ENCODE data around the gene IKZF5.

IKZF5 gene

DNA sequence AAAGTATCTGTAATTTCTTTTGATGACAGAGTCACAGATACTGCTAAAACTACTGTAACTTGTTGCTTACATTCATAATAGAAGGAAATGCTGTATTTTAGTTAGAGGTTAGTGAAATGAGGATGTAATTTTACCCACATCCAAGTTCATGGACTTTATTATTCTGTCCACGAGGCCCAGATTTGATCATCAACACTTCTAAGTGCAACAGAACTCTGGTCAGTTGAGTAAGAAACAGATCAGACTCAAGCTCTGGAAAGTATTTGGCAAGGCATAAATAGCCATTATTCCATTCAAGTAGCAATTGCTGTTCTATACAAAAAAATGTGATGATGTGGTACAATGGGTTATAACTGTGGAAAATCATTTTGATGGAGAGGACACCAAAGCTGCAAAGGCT is 22.5 kb upstream of the IKZF5 start:
- no peak for TF ChIP-seq TAF1 (IDR thresholded peaks at IDR 0.05; ENCODE audit: borderline replicate concordance, low read depth, low read length)
- no peak for TF ChIP-seq POLR2AphosphoS5 (IDR thresholded peaks at IDR 0.05; ENCODE audit: low read depth, low read length)
- no peak for TF ChIP-seq POLR2A (IDR thresholded peaks at IDR 0.05; ENCODE audit: low read depth, low read length)
- no peak for FAIRE-seq
- no peak for DNase-seq (ENCODE audit: insufficient read length)

DNA sequence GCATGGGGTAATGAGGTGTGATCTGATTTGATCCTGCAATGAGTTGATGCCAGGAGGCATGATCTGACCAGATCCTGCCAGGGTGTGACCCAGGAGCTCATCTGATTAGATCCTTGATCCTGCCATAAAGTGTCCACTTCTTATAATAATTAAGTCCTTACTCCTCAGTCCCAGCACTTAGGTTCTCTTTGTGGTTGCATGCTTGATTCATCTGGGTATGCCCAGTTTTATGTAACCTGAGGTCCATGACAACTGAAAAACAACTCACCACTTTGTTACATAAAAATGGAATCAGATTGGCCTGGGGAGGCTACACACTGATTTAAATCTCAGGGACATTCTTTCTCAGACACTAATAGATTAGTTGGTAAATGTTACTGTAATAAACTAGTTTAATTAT is 19.3 kb upstream of the IKZF5 start:
- FAIRE-seq, result no peak
- TF ChIP-seq TAF1 (IDR thresholded peaks at IDR 0.05; ENCODE audit: borderline replicate concordance, low read depth, low read length) (no peak), POLR2A (IDR thresholded peaks at IDR 0.05; ENCODE audit: low read depth, low read length) (no peak), POLR2AphosphoS5 (IDR thresholded peaks at IDR 0.05; ENCODE audit: low read depth, low read length) (no peak)
- no peak for DNase-seq (ENCODE audit: insufficient read length)

DNA sequence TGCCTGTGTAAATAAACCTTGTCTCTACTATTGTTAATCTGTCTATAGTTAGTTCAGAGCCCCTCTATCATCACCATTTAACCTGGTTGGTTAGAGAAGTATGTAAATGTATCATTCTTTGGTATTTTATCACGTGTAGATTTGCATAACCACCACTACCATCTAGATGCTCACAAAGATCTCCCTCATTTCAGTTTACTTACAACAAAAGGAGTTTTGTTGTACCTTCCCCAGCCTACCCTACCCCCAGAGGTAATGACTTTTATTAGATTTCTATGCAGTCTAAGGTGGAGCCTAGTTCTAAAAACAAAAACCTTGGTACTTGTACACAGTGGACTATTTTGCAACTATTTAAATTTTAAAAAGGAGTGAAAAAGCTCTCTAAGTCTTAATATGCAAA is 17.7 kb upstream of the IKZF5 start:
- FAIRE-seq (no peak), DNase-seq (ENCODE audit: insufficient read length) (no peak)
- TF ChIP-seq POLR2AphosphoS5 (IDR thresholded peaks at IDR 0.05; ENCODE audit: low read depth, low read length), result no peak
- no peak for TF ChIP-seq TAF1 (IDR thresholded peaks at IDR 0.05; ENCODE audit: borderline replicate concordance, low read depth, low read length)
- no peak for TF ChIP-seq POLR2A (IDR thresholded peaks at IDR 0.05; ENCODE audit: low read depth, low read length)

DNA sequence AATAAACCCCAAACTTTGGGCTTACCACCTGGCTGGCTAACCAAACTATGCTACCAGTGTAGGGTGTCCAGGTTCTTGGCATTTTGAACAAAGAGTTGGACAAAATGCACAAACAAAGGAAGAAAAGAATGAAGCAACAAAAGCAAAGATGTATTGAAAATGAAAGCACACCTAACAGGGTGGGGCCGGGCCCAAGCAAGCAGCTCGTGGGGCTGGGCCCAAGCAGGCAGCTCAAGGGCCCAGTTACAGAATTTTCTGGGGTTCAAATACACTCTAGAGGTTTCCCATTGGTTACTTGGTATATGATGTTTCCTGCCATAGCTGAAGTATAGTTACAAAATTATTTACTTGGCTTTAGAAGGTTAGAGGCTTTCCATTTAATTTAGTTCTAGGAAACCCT is 15.9 kb upstream of the IKZF5 start:
- no peak for TF ChIP-seq POLR2A (IDR thresholded peaks at IDR 0.05; ENCODE audit: low read depth, low read length)
- TF ChIP-seq POLR2AphosphoS5 (IDR thresholded peaks at IDR 0.05; ENCODE audit: low read depth, low read length), result no peak
- TF ChIP-seq TAF1 (IDR thresholded peaks at IDR 0.05; ENCODE audit: borderline replicate concordance, low read depth, low read length), result no peak
- DNase-seq (ENCODE audit: insufficient read length) (no peak), FAIRE-seq (no peak)

DNA sequence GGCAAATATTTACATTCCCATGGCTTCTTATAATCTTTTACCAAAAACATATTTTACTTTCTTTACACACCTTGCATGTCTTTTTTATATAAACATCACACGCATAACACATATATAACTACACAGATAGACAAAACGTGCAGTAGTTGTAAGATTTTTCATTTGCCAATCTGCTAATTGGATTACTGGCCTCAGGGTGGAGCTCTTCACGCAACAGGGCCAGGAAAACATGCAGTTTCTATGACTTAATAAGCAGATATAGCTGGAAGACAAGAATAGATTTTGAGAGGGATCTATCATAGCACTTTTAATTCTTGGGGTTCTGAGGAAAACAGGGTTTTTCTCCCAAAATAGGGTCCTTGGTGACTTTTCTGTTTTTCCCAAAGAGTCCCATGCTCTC is 12.9 kb upstream of the IKZF5 start:
- no peak for TF ChIP-seq POLR2A (IDR thresholded peaks at IDR 0.05; ENCODE audit: low read depth, low read length)
- TF ChIP-seq POLR2AphosphoS5 (IDR thresholded peaks at IDR 0.05; ENCODE audit: low read depth, low read length), result no peak
- TF ChIP-seq TAF1 (IDR thresholded peaks at IDR 0.05; ENCODE audit: borderline replicate concordance, low read depth, low read length), result no peak
- DNase-seq (ENCODE audit: insufficient read length) (no peak), FAIRE-seq (no peak)

DNA sequence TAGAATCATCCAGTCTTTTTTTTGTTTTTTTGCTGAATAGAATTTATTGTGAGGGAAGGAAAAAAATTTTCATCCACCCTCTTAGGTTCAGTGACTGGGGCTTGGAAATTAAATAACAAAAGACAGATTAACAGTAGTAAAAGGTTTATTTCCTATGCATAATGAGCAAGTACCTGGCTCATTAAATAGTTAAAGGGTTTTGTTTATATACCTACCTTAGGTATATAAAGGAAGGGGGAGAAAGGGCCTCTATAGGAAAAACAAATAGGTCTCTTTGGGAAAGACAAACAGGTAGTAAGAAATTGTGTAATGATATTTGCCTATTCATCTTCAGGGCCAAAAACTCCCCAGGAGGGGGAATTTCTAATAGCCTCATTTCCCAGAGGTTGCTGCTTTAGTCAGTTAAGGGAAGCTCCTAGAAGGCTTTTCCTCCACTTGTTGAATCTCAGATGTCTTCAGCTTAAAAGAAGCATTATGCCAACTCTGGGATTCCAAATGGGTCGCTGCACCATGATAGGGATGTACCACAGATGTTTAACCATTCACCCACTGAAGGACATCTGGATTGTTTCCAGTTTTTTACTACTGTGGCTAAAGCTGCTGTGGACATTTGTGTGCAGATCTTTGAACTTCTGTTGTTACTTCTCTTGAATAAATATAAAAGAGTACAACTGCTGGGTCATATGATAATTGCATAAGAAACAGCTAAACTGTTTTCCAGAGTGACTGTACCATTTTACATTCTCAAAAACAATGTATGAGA is 11.5 kb upstream of the IKZF5 start:
- no peak for TF ChIP-seq TAF1 (IDR thresholded peaks at IDR 0.05; ENCODE audit: borderline replicate concordance, low read depth, low read length)
- no peak for TF ChIP-seq POLR2A (IDR thresholded peaks at IDR 0.05; ENCODE audit: low read depth, low read length)
- no peak for TF ChIP-seq POLR2AphosphoS5 (IDR thresholded peaks at IDR 0.05; ENCODE audit: low read depth, low read length)
- DNase-seq (ENCODE audit: insufficient read length) (no peak), FAIRE-seq (no peak)

DNA sequence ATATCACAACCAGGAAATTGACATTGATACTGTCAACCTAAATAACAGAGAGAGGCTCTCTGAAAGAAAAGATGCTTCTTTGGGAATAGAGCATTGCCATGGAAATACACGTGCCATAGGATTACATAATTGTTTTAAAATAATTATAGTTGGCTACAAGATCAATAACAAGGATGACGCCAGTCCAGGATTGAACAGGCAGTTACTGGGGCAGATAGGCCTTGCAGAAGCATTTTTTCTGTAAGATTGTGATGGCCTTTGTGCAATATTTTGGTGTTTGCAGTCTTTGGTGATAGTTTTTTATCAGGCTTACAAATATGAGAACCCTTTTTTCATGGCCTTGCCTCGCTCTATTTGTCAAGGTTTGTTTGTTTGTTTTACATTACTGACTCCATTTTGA is 10.7 kb upstream of the IKZF5 start:
- no peak for TF ChIP-seq POLR2A (IDR thresholded peaks at IDR 0.05; ENCODE audit: low read depth, low read length)
- TF ChIP-seq POLR2AphosphoS5 (IDR thresholded peaks at IDR 0.05; ENCODE audit: low read depth, low read length), result no peak
- no peak for TF ChIP-seq TAF1 (IDR thresholded peaks at IDR 0.05; ENCODE audit: borderline replicate concordance, low read depth, low read length)
- FAIRE-seq, result no peak
- no peak for DNase-seq (ENCODE audit: insufficient read length)

DNA sequence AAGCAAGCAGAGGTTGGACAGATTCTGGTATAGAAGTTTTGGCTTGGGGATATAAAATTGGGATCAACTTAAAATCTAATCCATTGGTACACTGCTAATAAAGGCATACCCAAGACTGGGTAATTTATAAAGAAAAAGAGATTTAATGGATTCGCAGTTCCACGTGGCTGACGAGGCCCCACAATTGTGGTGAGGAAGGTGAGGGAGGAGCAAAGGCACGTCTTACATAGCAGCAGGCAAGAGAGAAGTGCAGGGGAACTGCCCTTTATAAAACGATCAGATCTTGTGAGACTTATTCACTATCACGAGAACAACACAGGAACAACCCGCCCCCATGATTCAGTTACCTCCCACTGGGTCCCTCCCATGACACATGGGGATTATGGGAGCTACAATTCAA is 9.9 kb upstream of the IKZF5 start:
- no peak for DNase-seq (ENCODE audit: insufficient read length)
- TF ChIP-seq POLR2A (IDR thresholded peaks at IDR 0.05; ENCODE audit: low read depth, low read length) (no peak), POLR2AphosphoS5 (IDR thresholded peaks at IDR 0.05; ENCODE audit: low read depth, low read length) (no peak), TAF1 (IDR thresholded peaks at IDR 0.05; ENCODE audit: borderline replicate concordance, low read depth, low read length) (no peak)
- no peak for FAIRE-seq

DNA sequence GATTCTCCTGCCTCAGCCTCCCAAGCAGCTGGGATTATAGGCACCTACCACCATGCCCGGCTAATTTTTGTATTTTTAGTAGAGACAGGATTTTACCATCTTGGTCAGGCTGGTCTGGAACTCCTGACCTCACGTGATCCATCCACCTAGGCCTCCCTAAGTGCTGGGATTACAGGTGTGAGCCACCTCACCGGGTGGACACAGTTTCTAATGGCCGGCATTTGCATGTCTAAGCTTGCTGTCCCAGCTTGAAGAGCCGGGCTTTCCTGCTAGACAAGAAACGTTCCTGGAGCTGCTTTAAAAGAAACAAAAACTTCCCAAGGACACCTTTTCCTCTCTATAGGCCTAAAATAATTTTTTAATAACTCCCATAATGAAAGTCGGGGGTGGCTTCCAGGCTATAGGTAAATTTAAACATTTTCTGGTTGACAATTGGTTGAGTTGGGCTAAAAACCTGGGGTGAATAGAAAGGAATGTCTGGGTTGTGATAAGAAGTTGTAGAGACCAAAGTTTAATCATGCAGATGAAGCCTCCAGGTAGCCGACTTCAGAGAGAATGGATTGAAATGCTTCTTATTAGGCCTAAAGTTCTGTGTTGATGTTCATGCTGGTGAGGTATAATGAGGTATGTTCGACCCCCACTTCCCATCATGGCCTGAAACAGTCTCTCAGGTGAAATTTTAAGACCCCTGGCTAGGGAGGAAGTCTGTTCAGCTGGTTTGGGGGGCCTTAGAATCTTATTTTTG is 9.0 kb upstream of the IKZF5 start:
- no peak for DNase-seq (ENCODE audit: insufficient read length)

DNA sequence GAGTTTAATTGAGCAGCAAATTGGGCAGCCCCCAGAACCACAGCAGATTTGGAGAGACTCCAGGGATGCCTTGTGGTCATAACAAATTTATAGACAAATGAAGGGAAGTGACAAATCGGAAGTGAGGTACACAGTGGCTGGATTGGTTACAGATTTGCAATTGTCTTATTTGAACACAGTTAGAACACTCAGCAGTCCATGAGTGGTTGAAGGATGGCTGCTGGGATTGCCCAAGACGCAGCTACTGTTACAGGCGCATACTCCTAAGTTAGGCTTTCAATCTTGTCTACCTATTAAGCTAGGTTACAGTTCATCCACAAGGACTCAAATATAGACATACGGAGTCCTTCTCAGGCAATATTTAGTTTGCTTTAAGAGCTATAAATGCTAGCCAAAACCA is 7.6 kb upstream of the IKZF5 start:
- no peak for TF ChIP-seq TAF1 (IDR thresholded peaks at IDR 0.05; ENCODE audit: borderline replicate concordance, low read depth, low read length)
- no peak for TF ChIP-seq POLR2AphosphoS5 (IDR thresholded peaks at IDR 0.05; ENCODE audit: low read depth, low read length)
- TF ChIP-seq POLR2A (IDR thresholded peaks at IDR 0.05; ENCODE audit: low read depth, low read length), result no peak
- no peak for DNase-seq (ENCODE audit: insufficient read length)
- FAIRE-seq, result no peak

More for the DNA sequence above, 9.0 kb upstream of the IKZF5 start:
- no peak for FAIRE-seq
- no peak for TF ChIP-seq TAF1 (IDR thresholded peaks at IDR 0.05; ENCODE audit: borderline replicate concordance, low read depth, low read length)
- TF ChIP-seq POLR2AphosphoS5 (IDR thresholded peaks at IDR 0.05; ENCODE audit: low read depth, low read length), result no peak
- no peak for TF ChIP-seq POLR2A (IDR thresholded peaks at IDR 0.05; ENCODE audit: low read depth, low read length)

DNA sequence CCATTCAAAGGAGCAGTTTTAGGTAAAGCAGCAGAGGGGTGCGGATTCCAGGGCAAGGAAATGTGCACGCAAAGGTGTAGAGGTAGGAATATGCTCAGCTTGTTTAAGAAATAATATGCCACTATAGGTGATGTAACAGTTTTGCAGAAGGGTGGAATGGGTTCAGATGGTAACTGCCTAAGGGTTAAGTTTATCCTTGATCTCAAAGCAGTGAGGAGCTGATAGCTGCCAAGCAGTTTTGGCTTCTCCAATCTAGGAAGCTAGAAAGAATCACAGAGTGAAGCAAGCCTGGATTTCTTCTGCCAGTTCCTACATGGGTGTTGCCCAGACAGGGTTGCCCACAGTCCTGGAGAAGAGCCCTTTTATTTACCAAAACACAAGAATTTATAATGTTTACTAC is 6.2 kb upstream of the IKZF5 start:
- no peak for DNase-seq (ENCODE audit: insufficient read length)
- no peak for FAIRE-seq
- no peak for TF ChIP-seq POLR2A (IDR thresholded peaks at IDR 0.05; ENCODE audit: low read depth, low read length)
- TF ChIP-seq TAF1 (IDR thresholded peaks at IDR 0.05; ENCODE audit: borderline replicate concordance, low read depth, low read length), result no peak
- no peak for TF ChIP-seq POLR2AphosphoS5 (IDR thresholded peaks at IDR 0.05; ENCODE audit: low read depth, low read length)
